Peyer's patch (tissue), 4 donors: Measurements from ENCODE around the gene KPNA2.

Experiments
- CTCF ChIP-seq, 6 experiments: fragments of 450-650 bp in 4 of 6; fragments of 200-600 bp in 2 of 6; sonication (generic) in 1 of 6; IDR thresholded peaks; one replicate each; pipeline ENCODE4 v1.5.1; 2017 to 2019; ENCODE audit warnings: antibody characterized with exemption in 6 of 6, mild to moderate bottlenecking in 3 of 6, moderate library complexity in 1 of 6
- POLR2A ChIP-seq, 2 donors: fragments of 450-650 bp; IDR thresholded peaks; one replicate each; pipeline ENCODE4 v1.5.1; 2017; ENCODE audit warnings: antibody characterized with exemption in 2 of 2, mild to moderate bottlenecking in 2 of 2, moderate library complexity in 2 of 2

- TF ChIP-seq CTCF (IDR thresholded peaks at IDR 0.05) (no peak), POLR2A (IDR thresholded peaks at IDR 0.05) (no peak)
These were observed 408 bp upstream of the KPNA2 start for GRCh38 chr17:68035131-68035522.
